Measurements from ENCODE around the gene FAM107B. TPM values are rescaled to one million over a fixed set of nuclear protein-coding genes. Genes with fewer than 3 reads are reported as not detected.

FAM107B gene
- total and polyA plus RNA-seq, 2 of the 8 experiments (the other 6 are each of a cell fraction or from before 2014, with no cell fraction given), result 7.5 to 28.1 TPM

DNA sequence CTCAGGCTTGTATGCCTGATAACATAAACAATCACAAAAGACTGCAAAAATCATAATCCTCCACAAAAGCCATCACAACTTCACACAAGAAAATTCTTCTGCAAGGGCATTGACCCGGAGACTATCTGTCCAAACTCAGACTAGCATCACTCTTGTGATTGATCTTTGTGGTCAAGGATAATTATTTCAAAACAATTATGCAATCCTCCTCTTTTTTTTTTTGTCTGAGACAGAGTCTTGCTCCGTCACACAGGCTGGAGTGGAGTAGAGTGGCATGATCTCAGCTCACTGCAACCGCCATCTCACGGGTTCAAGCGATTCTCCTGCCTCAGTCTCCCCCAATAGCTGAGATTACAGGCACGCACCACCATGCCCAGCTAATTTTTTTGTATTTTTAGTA, 41.0 kb upstream of the FAM107B start (continued):
- TF ChIP-seq HDAC2 (IDR thresholded peaks at IDR 0.05; ENCODE audit: borderline replicate concordance in 1 of 2, low read depth in 2 of 2, low read length in 2 of 2) (no peak), SIX5 (IDR thresholded peaks at IDR 0.05; ENCODE audit: low read depth, low read length) (no peak), TAF1 (IDR thresholded peaks at IDR 0.05; ENCODE audit: low read depth, low read length) (no peak), SUZ12 (IDR thresholded peaks at IDR 0.05; ENCODE audit: low read length) (no peak), KDM5A (IDR thresholded peaks at IDR 0.05; ENCODE audit: low read length) (no peak)

Measured in H1 (cell line).